ENCODE measurements around the gene TACR1. TPM values are rescaled to one million over a fixed set of nuclear protein-coding genes. Genes with fewer than 3 reads are reported as not detected.

Gene TACR1
- total RNA-seq, 1 experiment from 2014 or later: not detected

DNA sequence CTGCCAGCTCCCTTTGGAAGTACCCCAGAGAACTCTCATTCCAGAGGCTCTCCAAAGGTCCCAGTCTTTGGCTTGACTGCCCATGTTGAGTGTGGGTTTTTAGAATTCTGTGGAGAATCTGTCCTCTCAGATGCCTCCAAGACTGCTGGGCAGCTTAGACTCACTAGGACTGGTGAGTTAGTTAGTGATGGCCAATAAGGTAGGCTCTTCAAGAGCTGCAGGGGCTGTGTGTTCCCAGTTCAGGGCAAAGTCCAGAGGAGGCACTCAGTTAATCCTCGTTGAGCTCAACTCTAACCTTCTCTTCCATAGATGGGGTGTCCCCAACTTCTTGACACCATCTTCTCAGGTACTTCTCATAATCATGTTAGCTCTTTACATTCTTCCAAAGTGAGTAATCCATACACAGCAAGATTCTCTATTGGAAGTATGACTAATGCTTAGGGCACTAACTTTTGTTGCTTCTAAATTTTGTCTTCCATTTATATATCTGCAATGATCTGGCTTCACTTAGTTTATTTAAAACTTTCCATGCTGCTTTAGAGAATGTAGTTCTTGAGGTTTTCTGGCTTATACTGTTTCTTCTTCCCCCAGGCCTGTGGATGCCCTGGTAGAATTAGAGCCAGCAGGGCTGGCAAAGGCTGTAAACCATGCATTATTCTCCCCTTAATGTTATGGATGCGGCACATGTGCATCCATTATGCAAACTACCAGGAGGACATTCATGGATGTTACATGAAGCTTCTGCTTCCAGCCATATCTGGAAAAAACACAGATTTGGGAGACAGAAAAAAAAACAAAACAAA lies 151.9 kb downstream of the TACR1 start:
- CTCF ChIA-PET: no interaction called here

DNA sequence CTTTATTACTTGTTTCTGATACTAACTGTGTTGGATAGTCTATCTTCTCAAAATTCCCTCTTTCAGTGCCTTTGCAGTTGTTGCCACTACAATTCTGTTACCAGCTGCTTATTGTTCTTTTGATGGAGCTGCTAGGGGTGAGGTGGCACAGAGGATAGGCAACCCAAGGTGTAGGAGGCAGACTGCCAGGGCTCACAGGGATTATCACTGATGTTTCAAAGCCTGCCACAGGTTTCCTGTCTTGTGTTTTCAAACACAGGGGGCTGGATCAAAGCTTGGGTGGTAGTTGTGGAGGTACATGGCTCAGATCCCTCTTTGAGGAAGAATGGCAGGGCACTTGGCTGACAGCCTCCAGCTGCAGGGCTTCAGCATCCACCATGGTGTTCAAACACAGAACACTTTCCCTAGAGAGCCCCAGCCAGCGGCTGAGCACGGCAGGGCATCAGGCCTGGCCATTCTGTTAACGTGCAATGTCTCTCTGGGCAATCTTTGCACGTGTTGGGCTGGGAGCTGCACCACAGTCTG lies 153.7 kb downstream of the TACR1 start:
- CTCF ChIA-PET: no interaction called here
- no peaks in the 10 kb centered on the region for H3K79me2 ChIP-seq (ENCODE audit: insufficient read depth, low read length)

More for the DNA sequence above, 151.9 kb downstream of the TACR1 start:
- H3K4me2 ChIP-seq (ENCODE audit: low read length): peak overlapping the region; percentile 15
- peaks cover 18% of the 10 kb centered on the region for H3K27me3 ChIP-seq (ENCODE audit: insufficient read depth, low read length)
- no peak overlapping the region for H2AFZ ChIP-seq (ENCODE audit: low read depth, low read length, poor library complexity, severe bottlenecking)
- no peak for DNase-seq (ENCODE audit: low read depth, low spot score)
- H3K4me1 ChIP-seq (ENCODE audit: control insufficient read depth in 1 of 2, insufficient read depth in 2 of 2, low read length in 2 of 2): peaks cover 8 to 15% of the 10 kb centered on the region in 2 experiments; a peak in 3 of 4 replicates
- H3K79me2 ChIP-seq (ENCODE audit: insufficient read depth, low read length): no peaks in the 10 kb centered on the region
- TF ChIP-seq ZNF274 (IDR thresholded peaks at IDR 0.05; ENCODE audit: low read depth, low read length): no peak
- TF ChIP-seq FOSL1 (IDR thresholded peaks at IDR 0.05; ENCODE audit: low read depth): peak; percentile 22; the same call in 1 of the 2 replicates
- POLR2A ChIA-PET: no interaction called here
- no peaks in the 10 kb centered on the region for H4K20me1 ChIP-seq (ENCODE audit: insufficient read depth)
- no peaks in the 10 kb centered on the region; the same call in 1 of the 2 replicates for H3K9me2 ChIP-seq (ENCODE audit: insufficient read depth)
- H3K4me3 ChIP-seq (replicated peaks in 1 of 2; ENCODE audit: low read depth in 1 of 2, low read length in 2 of 2): no peak overlapping the region
- no peaks in the 10 kb centered on the region for H3K36me3 ChIP-seq (ENCODE audit: control insufficient read depth in 1 of 2, insufficient read depth in 2 of 2, low read length in 2 of 2)
- intact Hi-C loops (cut with micrococcal nuclease): no loop called here
- no peak overlapping the region for H3K9ac ChIP-seq (ENCODE audit: low read length)
- H3K27ac ChIP-seq (ENCODE audit: low read depth, low read length): no peak overlapping the region
- RAD21 ChIA-PET (ENCODE audit: low non-redundant PET in 1 of 2, low total read pairs in 2 of 2, uncharacterized antibody in 2 of 2, unreplicated experiment in 2 of 2): no interaction called here
- ATAC-seq: no peak
- H3K9me3 ChIP-seq (ENCODE audit: control insufficient read depth in 1 of 2, insufficient read depth in 1 of 2, low read depth in 1 of 2, low read length in 2 of 2): no peaks in the 10 kb centered on the region
- BruUV-seq (replicated peaks): no TSS peak

More for the DNA sequence above, 153.7 kb downstream of the TACR1 start:
- Histone ChIP-seq H3K9me3 (ENCODE audit: control insufficient read depth in 1 of 2, insufficient read depth in 1 of 2, low read depth in 1 of 2, low read length in 2 of 2) (no peaks in the 10 kb centered on the region), H3K27ac (ENCODE audit: low read depth, low read length) (no peak overlapping the region), H4K20me1 (ENCODE audit: insufficient read depth) (no peaks in the 10 kb centered on the region), H3K9ac (ENCODE audit: low read length) (no peak overlapping the region), H3K36me3 (ENCODE audit: control insufficient read depth in 1 of 2, insufficient read depth in 2 of 2, low read length in 2 of 2) (no peaks in the 10 kb centered on the region), H3K4me1 (ENCODE audit: control insufficient read depth in 1 of 2, insufficient read depth in 2 of 2, low read length in 2 of 2) (peaks cover 8 to 15% of the 10 kb centered on the region in 2 experiments; a peak in 3 of 4 replicates), H3K9me2 (ENCODE audit: insufficient read depth) (no peaks in the 10 kb centered on the region; the same call in 1 of the 2 replicates), H3K27me3 (ENCODE audit: insufficient read depth, low read length) (peaks cover 18% of the 10 kb centered on the region), H3K4me3 (replicated peaks in 1 of 2; ENCODE audit: low read depth in 1 of 2, low read length in 2 of 2) (no peak overlapping the region), H3K4me2 (ENCODE audit: low read length) (no peak overlapping the region), H2AFZ (ENCODE audit: low read depth, low read length, poor library complexity, severe bottlenecking) (no peak overlapping the region)
- ATAC-seq: no peak
- intact Hi-C loops (cut with micrococcal nuclease): no loop called here
- TF ChIP-seq CBX3 (IDR thresholded peaks at IDR 0.05; ENCODE audit: low read depth): no peak
- TF ChIP-seq, protein P1, sequence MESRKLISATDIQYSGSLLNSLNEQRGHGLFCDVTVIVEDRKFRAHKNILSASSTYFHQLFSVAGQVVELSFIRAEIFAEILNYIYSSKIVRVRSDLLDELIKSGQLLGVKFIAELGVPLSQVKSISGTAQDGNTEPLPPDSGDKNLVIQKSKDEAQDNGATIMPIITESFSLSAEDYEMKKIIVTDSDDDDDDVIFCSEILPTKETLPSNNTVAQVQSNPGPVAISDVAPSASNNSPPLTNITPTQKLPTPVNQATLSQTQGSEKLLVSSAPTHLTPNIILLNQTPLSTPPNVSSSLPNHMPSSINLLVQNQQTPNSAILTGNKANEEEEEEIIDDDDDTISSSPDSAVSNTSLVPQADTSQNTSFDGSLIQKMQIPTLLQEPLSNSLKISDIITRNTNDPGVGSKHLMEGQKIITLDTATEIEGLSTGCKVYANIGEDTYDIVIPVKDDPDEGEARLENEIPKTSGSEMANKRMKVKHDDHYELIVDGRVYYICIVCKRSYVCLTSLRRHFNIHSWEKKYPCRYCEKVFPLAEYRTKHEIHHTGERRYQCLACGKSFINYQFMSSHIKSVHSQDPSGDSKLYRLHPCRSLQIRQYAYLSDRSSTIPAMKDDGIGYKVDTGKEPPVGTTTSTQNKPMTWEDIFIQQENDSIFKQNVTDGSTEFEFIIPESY (IDR thresholded peaks at IDR 0.05; ENCODE audit: extremely low read depth, insufficient replicate concordance, low read length): no peak
- TF ChIP-seq, protein P2, sequence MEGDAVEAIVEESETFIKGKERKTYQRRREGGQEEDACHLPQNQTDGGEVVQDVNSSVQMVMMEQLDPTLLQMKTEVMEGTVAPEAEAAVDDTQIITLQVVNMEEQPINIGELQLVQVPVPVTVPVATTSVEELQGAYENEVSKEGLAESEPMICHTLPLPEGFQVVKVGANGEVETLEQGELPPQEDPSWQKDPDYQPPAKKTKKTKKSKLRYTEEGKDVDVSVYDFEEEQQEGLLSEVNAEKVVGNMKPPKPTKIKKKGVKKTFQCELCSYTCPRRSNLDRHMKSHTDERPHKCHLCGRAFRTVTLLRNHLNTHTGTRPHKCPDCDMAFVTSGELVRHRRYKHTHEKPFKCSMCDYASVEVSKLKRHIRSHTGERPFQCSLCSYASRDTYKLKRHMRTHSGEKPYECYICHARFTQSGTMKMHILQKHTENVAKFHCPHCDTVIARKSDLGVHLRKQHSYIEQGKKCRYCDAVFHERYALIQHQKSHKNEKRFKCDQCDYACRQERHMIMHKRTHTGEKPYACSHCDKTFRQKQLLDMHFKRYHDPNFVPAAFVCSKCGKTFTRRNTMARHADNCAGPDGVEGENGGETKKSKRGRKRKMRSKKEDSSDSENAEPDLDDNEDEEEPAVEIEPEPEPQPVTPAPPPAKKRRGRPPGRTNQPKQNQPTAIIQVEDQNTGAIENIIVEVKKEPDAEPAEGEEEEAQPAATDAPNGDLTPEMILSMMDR (IDR thresholded peaks at IDR 0.05 in 2 of 3, conservative IDR thresholded peaks at IDR 0.05 in 1 of 3; ENCODE audit: borderline replicate concordance in 1 of 3, insufficient read depth in 1 of 3, low read depth in 2 of 3, low read length in 2 of 3): no peak
- TF ChIP-seq SP1 (IDR thresholded peaks at IDR 0.05; ENCODE audit: low read depth): no peak
- RAD21 ChIA-PET (ENCODE audit: low non-redundant PET in 1 of 2, low total read pairs in 2 of 2, uncharacterized antibody in 2 of 2, unreplicated experiment in 2 of 2): no interaction called here
- no peak for DNase-seq (ENCODE audit: low read depth, low spot score)
- POLR2A ChIA-PET: no interaction called here
- BruUV-seq (replicated peaks): no TSS peak

All from HCT116 (cell line).